HepG2 (cell line): ENCODE measurements around the gene TMEM167A. TPM values are rescaled to one million over a fixed set of nuclear protein-coding genes. Genes with fewer than 3 reads are reported as not detected.

Experiments
- ATAC-seq: fragments of 200-7000 bp; cut with Tn5 transposase; 3 replicates; pipeline ENCODE4 v1.9.1; 2020; ENCODE audit warnings: mild to moderate bottlenecking, moderate library complexity
- BruUV-seq: library from RNA; stranded (reverse); fragments of 400-500 nt; replicated peaks from 2 replicates; lab custom pipeline; 2021; lab: Mats Ljungman, UMichigan
- CTCF ChIA-PET: fragments of 300-600 bp; formaldehyde crosslinking; extraction: SDS; loops from one replicate; lab custom pipeline; 2021; ENCODE audit warnings: low total read pairs, inconsistent platforms, low intra/inter-chr PET ratio; lab: Yijun Ruan, JAX
- POLR2A ChIA-PET: fragments of 350-600 bp; sonication (Branson Sonifier 250); formaldehyde crosslinking; loops from one replicate; lab custom pipeline; 2020; ENCODE audit warnings: antibody characterized with exemption, inconsistent platforms; lab: Yijun Ruan, JAX
- DNase-seq: peaks from one replicate; pipeline ENCODE4 v3.0.0-alpha.2; 2015; ENCODE audit warnings: low spot score
- FAIRE-seq: peaks from 3 replicates; lab custom pipeline; 2011; peaks lifted over from hg19 to GRCh38; lab: Jason Lieb, UNC
- H2AFZ ChIP-seq: one replicate; pipeline ENCODE4 v1.6.1; 2011; ENCODE audit warnings: low read length, inconsistent platforms
- H3K27ac ChIP-seq: fragments of 300-600 bp; 3 replicates; pipeline ENCODE4 v1.8.0; 2011; ENCODE audit warnings: mixed run types, mild to moderate bottlenecking, mixed read lengths, low read length, inconsistent platforms; ENCODE audit not compliant: insufficient read depth; ENCODE audit errors: extremely low read length
- H3K27me3 ChIP-seq, 2 experiments: fragments of 200-600 bp in 1 of 2; 2 replicates in 1 of 2; 3 replicates in 1 of 2; pipeline versions ENCODE4 v1.6.0 to v1.8.0; 2011; ENCODE audit warnings: low read length in 2 of 2, mild to moderate bottlenecking in 2 of 2, moderate library complexity in 2 of 2, inconsistent platforms in 1 of 2; ENCODE audit not compliant: insufficient read depth in 2 of 2, control insufficient read depth in 1 of 2
- H3K36me3 ChIP-seq, 2 experiments: fragments of 200-600 bp in 1 of 2; replicated peaks in 1 of 2; 2 replicates in 1 of 2; 3 replicates in 1 of 2; pipeline versions ENCODE4 v1.5.1 to v1.8.0; 2011; ENCODE audit warnings: low read length in 2 of 2, inconsistent platforms in 1 of 2; ENCODE audit not compliant: insufficient read depth in 2 of 2, control insufficient read depth in 1 of 2
- H3K4me1 ChIP-seq: 2 replicates; pipeline ENCODE4 v1.5.1; 2012; ENCODE audit warnings: low read length, inconsistent platforms; ENCODE audit not compliant: insufficient read depth
- H3K4me2 ChIP-seq: 2 replicates; pipeline ENCODE4 v1.6.0; 2011; ENCODE audit warnings: low read depth, low read length, inconsistent platforms
- H3K4me3 ChIP-seq, 3 experiments: fragments of 200-600 bp in 1 of 3; sonication (generic), shearing (Covaris generic) in 1 of 3; replicated peaks in 1 of 3; 2 replicates each; pipeline ENCODE4 v1.5.1; 2011 to 2016; ENCODE audit warnings: low read length in 3 of 3, inconsistent platforms in 2 of 3, low read depth in 2 of 3, mild to moderate bottlenecking in 2 of 3, control low read depth in 1 of 3, mixed read lengths in 1 of 3; ENCODE audit not compliant: insufficient read depth in 1 of 3
- H3K79me2 ChIP-seq: one replicate; pipeline ENCODE4 v1.6.1; 2011; ENCODE audit warnings: low read length, inconsistent platforms; ENCODE audit not compliant: insufficient read depth
- H3K9ac ChIP-seq: 2 replicates; pipeline ENCODE4 v1.6.0; 2011; ENCODE audit warnings: mild to moderate bottlenecking, low read depth, low read length, inconsistent platforms; ENCODE audit not compliant: insufficient read depth
- H3K9me3 ChIP-seq: 2 replicates; pipeline ENCODE4 v1.5.1; 2012; ENCODE audit warnings: mild to moderate bottlenecking, low read length
- H4K20me1 ChIP-seq: 2 replicates; pipeline ENCODE4 v1.6.0; 2011; ENCODE audit warnings: inconsistent platforms, mild to moderate bottlenecking, low read length, moderate library complexity; ENCODE audit not compliant: insufficient read depth
- ELF3 ChIP-seq: IDR thresholded peaks from 2 replicates; pipeline ENCODE4 v1.6.1; 2016; ENCODE audit warnings: missing genetic modification reagents, missing compliant biosample characterization
- HNF4A ChIP-seq: sonication (generic); formaldehyde crosslinking; IDR thresholded peaks from 2 replicates; pipeline ENCODE4 v1.4.0; 2020; ENCODE audit warnings: missing genetic modification reagents
- MAZ ChIP-seq, 2 experiments: sonication (generic) in 1 of 2; formaldehyde crosslinking in 1 of 2; IDR thresholded peaks; 2 replicates each; pipeline versions ENCODE4 v1.5.0 to v1.6.1; 2012 to 2020; ENCODE audit warnings: low read depth in 2 of 2, mild to moderate bottlenecking in 2 of 2, borderline replicate concordance in 1 of 2, improper control_type of control experiment in 1 of 2, low read length in 1 of 2, missing genetic modification reagents in 1 of 2, moderate library complexity in 1 of 2
- NR2F1 ChIP-seq, 2 experiments: fragments of 450-650 bp in 1 of 2; formaldehyde crosslinking in 1 of 2; IDR thresholded peaks; 2 replicates each; pipeline versions ENCODE4 v1.5.0 to v1.6.1; 2016 to 2020; ENCODE audit warnings: mild to moderate bottlenecking in 1 of 2, missing compliant biosample characterization in 1 of 2, missing genetic modification reagents in 1 of 2, moderate library complexity in 1 of 2
- SPEN ChIP-seq: sonication (generic); formaldehyde crosslinking; IDR thresholded peaks from 2 replicates; pipeline ENCODE4 v1.5.1; 2020; ENCODE audit warnings: low read depth, mild to moderate bottlenecking, missing genetic modification reagents
- SUZ12 ChIP-seq: fragments of 150-350 bp; IDR thresholded peaks from 2 replicates; pipeline ENCODE4 v1.6.1; 2014; ENCODE audit warnings: low read depth, low read length
- WIZ ChIP-seq: sonication (generic); formaldehyde crosslinking; IDR thresholded peaks from 2 replicates; pipeline ENCODE4 v1.5.1; 2020; ENCODE audit warnings: mild to moderate bottlenecking, missing genetic modification reagents
- ZNF276 ChIP-seq: sonication (generic); formaldehyde crosslinking; IDR thresholded peaks from 2 replicates; pipeline ENCODE4 v1.4.0; 2020; ENCODE audit warnings: mild to moderate bottlenecking, low read depth, missing genetic modification reagents
- ZNF512B ChIP-seq: sonication (generic); formaldehyde crosslinking; IDR thresholded peaks from 2 replicates; pipeline ENCODE4 v1.5.1; 2020; ENCODE audit warnings: missing genetic modification reagents, mild to moderate bottlenecking, borderline replicate concordance
- WGBS: methylation state at CpG from one replicate; pipeline ENCODE4 v1.1.6; 2017; ENCODE audit warnings: low lambda C conversion rate; 5-methylcytosine and 5-hydroxymethylcytosine counted together
- in situ Hi-C: cut with HindIII; loops from 2 replicates; pipeline ENCODE4 v1.10.0; 2017; ENCODE audit warnings: low pct_unique_long_range_greater_than_20kb; ENCODE audit not compliant: extremely low pct_ligation_motif_present
- intact Hi-C: fragments of 100-400 bp; cut with micrococcal nuclease; formaldehyde crosslinking; loops from one replicate; pipeline ENCODE4 v1.10.0; 2022; ENCODE audit not compliant: unreplicated experiment
- polyA plus RNA-seq, 8 experiments: library from polyadenylated mRNA; depleted of rRNA in 3 of 8; stranded (reverse) in 7 of 8; unstranded in 1 of 8; fragments of >200 nt; fragmentation: Illumina TruSeq in 4 of 8; extraction: Trizol in 4 of 8; gene quantifications; 2 replicates each; pipeline versions ENCODE4 v1.2.1 to v1.2.3, GENCODE V29; 2011 to 2016; ENCODE audit warnings: low read depth in 4 of 8, missing spikeins in 1 of 8, mixed read lengths in 1 of 8; ENCODE audit not compliant: insufficient read depth in 1 of 8
- total RNA-seq, 5 experiments: library from RNA; depleted of rRNA; stranded (reverse); fragments of >200 nt; fragmentation: Illumina TruSeq; extraction: Trizol; gene quantifications; 2 replicates each; pipeline ENCODE4 v1.2.3, GENCODE V29; 2016; ENCODE audit warnings: low read depth in 1 of 5

TMEM167A gene
- total and polyA plus RNA-seq, 2 of the 13 experiments (the other 11 are each of a cell fraction or from before 2014, with no cell fraction given), result 47.0 to 78.7 TPM

GRCh38 chr5:83118976-83119375, 41.8 kb upstream of the TMEM167A start (continued):
- TF ChIP-seq HNF4A, result no peak
- TF ChIP-seq WIZ (CRISPR knock-in tag), result no peak

GRCh38 chr5:83118471-83118870, 41.3 kb upstream of the TMEM167A start:
- no TSS peak for BruUV-seq
- CTCF ChIA-PET, result no interaction called here
- Histone ChIP-seq H3K4me1 (no peaks in the 10 kb centered on the region), H3K27me3 (no peaks in the 10 kb centered on the region), H3K79me2 (no peaks in the 10 kb centered on the region), H3K27ac (no peak overlapping the region), H4K20me1 (no peaks in the 10 kb centered on the region), H3K9me3 (peaks cover 6% of the 10 kb centered on the region; the same call in 1 of the 2 replicates), H3K36me3 (no peaks in the 10 kb centered on the region; a peak in 1 of 5 replicates), H3K9ac (no peak overlapping the region), H2AFZ (no peak overlapping the region), H3K4me3 (no peak overlapping the region), H3K4me2 (no peak overlapping the region)
- DNase-seq (no peak), ATAC-seq (no peak), FAIRE-seq (no peak)
- WGBS, result 100% methylated on average over 1 of the region's 1 CpG
- in situ Hi-C loops, result no loop called here
- intact Hi-C loops, result no loop called here
- POLR2A ChIA-PET, result no interaction called here
- no peak for TF ChIP-seq SPEN (CRISPR knock-in tag)
- TF ChIP-seq SUZ12, result no peak
- TF ChIP-seq ELF3 (CRISPR knock-in tag), result no peak
- TF ChIP-seq NR2F1 (CRISPR knock-in tag; IDR thresholded peaks at IDR 0.05), result no peak
- TF ChIP-seq ZNF276 (CRISPR knock-in tag), result no peak
- no peak for TF ChIP-seq MAZ (IDR thresholded peaks at IDR 0.05; ENCODE audit: borderline replicate concordance, low read depth, low read length)
- TF ChIP-seq MAZ (CRISPR knock-in tag; IDR thresholded peaks at IDR 0.05; ENCODE audit: low read depth), result no peak
- TF ChIP-seq ZNF512B (CRISPR knock-in tag), result no peak
